T-helper 9 cell (primary cell): ENCODE results near the gene GPX3.

Source experiments
- DNase-seq: peaks from one replicate; pipeline ENCODE4 v3.0.0-alpha.2; 2020

The GPX3 gene

GRCh38 chr5:151058891-151059489, 38.6 kb downstream of the GPX3 start:
- DNase-seq, result no peak

DNA sequence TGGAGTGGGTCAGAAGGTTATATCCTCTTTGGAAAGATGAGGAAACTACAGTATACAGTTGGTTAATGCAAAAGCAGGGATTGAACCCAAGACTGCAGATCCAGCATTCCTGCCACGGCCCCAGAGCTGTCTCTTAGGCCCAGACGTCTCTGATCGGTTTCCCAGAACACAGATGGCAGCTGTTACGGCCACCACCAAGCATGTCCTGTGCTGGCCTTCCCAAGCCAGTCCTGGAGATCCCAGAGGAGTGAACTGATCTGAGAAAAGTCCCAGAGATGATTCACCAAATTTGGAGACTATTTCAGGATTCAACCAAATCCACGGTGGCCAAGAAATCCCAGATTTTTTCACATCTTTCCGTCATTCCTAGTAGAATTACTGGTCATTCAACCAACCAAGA, 40.4 kb downstream of the GPX3 start:
- DNase-seq, result no peak

DNA sequence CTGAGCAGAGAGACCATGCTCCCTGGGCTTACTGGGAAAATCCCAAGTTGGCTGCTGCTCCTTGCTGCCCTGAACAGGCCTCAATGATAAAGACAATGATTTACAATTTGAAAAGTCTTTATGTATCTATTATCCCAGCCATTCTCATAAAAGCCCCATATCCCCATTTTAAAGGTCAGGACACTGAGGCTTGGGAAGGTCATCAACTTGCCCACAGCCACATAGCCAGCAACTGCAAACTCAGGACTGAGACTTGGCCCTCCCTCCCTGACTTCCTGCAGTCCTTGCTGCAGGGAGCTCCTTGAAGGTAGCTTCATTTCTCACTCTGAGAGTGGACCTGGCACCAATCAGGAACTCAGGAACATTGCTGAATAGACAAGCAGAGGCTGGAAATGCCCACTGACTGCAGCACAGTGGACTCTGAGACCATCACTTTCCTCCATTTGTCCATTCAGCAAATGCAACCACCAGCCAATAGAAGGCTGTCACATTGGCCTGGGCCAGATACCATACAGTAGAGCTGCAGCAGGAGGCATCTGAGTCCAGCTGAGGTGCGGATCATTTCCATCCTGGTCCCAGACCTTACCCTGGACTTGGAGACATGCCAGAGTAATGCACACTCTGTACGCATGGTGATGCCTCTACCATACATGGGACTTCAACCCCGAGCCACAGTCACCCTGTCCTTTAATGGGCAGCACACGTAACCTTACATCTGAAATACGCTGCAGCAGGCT, 42.2 kb downstream of the GPX3 start:
- no peak for DNase-seq

DNA sequence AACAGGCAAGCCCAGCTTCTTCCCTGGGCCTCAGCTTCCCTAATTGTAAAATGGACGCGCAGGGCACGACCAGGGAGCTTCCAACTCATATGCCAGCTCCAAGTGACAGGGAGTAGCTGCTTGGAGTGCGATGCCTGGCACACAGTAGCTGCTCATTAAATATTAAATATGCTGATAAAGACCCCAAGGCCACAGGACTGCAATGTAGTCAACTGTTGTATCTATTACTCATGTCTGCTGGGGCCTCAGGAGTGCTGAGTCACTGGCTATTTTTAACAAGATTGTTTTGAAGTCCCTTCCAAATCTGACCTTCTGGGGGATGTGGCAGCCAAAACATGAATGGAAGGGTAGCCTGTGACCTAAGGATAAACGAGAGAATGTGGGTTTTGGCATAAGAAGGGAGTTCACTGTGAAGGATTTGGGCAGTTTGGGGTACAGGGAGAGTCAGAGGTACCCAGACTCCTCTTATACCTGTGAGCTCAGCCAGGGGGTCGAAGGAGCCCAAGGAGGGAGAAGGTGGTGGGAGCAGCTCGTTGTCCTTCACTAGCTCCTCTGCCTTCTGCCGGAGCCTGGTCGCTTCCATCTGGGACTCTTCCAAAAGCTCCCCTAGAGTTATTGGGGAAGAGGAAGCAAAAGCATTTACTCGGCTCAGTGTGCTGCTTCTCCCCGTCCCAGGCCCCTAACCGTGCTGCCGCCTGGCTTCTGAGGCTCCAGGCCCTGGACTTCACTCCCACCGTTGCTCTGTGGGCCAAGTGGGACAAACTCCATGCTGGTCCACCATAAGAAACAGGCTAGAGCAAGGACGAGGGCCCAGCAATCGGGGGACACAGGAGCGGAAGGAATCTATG, 43.0 kb downstream of the GPX3 start:
- DNase-seq, result no peak

- DNase-seq, result no peak
Measured at GRCh38 chr5:151064916-151065499, 44.6 kb downstream of the GPX3 start.

- no peak for DNase-seq
Measured at GRCh38 chr5:151065609-151066008, 45.2 kb downstream of the GPX3 start.

GRCh38 chr5:151066920-151067319, 46.5 kb downstream of the GPX3 start:
- DNase-seq, result no peak

DNA sequence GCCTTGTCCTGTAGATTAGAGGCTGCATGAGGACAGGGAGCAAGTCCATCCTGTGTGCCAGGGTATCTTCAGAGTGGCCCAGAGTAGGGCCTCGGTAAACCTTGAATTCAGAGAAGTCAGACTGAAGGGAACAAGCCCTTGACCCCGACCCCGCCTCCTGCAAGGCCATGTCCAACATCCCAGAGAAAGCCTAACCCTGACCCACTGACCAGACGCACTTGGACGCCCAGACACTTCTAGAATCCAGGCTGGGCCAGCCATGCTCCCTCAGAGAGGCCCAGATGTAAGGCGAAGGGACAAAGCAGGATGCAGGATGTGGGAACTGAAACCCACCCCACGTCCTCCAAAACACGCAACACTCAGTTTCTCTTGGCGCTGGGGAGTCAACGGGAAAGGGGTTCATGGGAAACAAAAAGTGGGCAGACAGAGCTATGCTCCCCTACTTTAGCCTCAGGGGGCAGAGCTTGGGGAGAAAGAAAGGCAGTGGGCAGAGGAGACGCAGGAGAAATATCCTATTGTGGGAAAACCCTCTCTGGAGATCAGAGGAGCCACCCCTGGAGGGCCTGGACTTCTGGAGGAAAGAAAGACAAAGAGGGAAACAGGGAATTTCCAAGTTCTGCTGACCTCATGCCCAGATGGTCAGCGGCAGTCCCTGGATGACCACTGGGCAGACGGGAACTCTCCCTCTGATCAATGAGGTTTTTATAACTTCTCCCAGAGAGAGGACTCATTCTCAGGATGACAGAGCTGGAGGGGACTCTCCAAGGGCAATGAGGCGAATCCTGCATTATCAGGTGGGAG, 47.4 kb downstream of the GPX3 start:
- no peak for DNase-seq

DNA sequence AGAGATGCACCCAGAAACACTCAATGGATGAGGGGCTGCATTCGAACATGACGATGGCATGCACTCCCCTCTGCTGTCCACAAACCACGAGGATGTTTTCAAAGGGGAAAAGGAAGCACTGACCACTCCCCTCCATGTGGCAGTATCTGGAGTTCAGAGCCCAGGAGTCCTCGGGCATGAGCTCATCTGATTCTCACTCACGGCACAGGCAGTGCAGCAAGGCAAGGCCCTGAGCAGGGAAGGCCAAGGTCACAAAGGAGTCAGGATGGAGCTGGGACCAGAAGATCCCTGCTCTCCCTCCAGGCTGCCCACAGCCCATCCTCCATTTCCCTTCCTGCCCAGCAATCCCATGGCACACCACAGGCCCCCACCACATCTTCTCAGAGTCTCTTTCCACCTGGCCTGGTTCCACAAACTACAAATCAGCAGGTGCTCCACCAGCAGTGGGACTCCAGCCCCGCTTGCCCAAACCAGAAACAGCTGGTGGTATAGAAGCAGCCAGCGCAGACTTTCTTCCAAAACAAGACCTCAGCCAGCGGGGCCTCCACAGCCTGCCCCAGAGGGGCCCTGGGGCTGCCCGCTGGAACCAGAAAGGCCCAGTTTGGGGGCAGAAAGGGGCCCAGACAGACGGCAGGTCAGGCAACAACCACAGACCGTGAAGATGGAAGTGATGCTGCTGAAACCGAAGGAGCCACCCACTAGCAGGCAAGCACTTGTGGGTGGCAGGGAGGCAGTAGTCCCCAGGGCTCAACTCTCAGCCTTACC, 48.2 kb downstream of the GPX3 start:
- DNase-seq, result no peak

DNA sequence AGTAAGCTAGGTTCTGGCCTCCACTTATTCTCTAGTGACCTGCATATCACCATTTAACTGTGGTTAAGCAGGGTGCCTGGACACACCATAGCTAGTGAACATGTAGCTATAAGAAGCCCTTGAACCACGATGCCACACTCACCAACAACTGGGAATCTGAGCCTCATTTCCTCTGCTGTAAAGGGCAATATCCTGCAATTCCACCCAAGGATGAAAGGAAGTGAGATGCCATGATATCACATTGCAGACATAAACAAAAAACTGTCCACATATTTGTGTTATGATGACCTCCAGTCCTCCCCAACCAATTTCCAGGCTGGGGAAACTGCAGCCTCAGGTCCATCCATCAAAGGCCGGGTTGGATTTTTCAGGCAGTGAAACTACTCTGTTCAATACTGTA, 50.1 kb downstream of the GPX3 start:
- no peak for DNase-seq

DNA sequence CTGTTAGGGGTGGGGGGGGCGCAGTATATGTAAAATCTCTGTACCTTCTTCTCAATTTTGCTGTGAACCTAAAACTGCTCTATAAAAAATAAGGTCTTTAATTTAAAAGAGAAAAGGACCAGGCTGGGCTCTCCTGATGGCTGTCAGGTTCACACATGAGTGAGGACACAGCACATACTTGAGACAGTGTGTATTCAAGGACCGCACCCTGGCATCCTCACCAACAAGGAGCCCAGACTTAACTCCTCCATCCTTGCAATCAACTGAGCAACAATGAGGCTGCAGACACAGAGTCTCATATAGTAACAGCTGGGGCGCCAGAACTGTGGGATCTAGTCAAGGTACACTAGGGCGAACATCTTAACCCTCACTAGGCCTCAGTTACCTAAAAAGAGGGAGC, 50.6 kb downstream of the GPX3 start:
- DNase-seq, result no peak

DNA sequence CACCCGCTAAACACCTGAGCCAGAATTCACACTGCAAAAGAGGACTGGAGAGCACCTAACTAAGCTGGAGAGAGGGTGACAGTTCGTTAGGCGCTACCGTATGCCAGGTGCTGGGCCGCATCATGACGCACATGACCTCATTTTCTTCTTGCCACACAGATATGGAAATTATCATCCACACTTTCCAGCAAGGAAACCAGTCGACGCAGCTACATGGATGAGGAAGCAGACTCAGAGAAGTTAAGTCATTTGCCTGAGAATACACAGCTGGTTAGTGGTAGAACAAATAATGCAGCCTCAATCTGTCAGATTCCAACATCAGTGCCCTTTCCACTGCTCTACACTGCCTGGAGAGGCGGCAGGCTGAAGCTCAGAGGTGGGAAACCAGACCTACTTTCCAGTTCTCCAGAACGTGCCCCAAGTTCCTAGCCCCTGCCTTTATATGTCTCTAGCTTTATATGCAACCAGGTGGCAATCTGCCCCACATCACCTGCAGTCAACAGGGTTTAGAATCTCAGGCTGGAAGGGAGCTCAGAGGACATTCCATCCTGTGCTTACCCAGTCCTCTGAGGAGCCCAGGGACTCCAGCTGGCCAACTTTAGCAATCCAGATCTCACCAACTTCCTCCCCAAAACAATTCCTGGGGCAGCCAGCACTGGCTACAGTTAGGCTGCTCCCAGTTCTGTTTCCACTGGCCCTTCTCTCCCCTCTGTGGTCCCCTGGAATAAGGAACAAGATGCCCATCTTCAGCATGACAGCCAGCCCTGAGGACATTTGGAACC, 51.6 kb downstream of the GPX3 start:
- DNase-seq, result no peak

DNA sequence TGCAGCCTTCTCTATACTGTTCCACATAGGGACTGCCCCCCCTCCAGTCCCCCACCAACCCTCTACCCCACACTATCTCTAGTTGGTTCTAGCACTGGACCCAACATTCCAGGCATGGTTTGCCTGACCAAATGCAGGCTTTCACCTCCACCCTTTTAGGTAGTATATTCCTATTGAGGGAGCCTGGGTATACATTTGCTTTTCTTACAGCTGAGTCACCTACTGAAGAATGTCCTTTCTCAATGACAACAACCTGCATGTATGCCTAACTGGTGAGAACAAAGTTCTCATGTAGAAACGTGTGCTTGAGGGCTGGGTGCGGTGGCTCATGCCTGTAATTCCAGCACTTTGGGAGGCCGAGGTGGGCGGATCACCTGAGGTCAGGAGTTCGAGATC, 52.2 kb downstream of the GPX3 start:
- DNase-seq, result no peak

GRCh38 chr5:151073280-151073679, 52.9 kb downstream of the GPX3 start:
- no peak for DNase-seq

DNA sequence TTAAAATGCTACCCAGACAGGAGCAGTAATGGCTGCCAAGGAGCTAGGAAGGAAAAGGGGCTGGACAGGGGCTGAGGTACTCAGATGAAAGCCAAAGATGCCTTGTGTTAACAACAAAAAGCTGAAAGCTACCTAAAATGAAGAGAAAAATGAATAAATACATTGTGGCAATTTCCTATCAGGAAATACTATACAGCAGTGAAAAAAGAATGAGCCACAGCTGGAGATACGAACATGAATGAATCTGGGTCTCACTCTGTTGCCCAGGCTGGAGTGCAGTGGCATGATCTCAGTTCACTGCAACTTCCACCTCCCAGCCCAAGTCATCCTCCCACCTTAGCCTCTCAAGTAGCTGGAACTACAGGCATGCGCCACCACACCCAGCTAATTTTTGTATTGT, 54.2 kb downstream of the GPX3 start:
- no peak for DNase-seq

GRCh38 chr5:151075698-151076331, 55.4 kb downstream of the GPX3 start:
- DNase-seq, result no peak

DNA sequence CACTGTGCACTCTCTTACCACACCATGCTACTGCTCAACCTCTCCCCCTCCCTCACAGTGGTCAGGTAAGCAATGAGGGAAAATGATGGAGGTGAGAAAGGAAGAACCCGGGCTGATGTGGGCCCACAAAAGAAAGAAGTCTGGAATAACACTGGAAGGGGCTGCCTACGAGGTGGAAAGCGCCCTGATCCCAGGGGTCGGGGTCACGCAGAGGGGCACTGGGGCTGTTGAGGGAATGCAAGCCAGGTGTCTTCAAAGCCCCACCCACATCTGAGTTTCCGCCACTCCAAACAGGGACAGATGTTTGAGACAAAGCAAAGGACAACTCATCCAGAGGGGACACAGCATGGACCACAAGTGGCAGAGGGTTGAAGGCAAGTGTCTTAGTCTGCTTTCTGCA, 56.2 kb downstream of the GPX3 start:
- DNase-seq, result no peak

- DNase-seq, result no peak
Measured at GRCh38 chr5:151077419-151077818, 57.0 kb downstream of the GPX3 start.

DNA sequence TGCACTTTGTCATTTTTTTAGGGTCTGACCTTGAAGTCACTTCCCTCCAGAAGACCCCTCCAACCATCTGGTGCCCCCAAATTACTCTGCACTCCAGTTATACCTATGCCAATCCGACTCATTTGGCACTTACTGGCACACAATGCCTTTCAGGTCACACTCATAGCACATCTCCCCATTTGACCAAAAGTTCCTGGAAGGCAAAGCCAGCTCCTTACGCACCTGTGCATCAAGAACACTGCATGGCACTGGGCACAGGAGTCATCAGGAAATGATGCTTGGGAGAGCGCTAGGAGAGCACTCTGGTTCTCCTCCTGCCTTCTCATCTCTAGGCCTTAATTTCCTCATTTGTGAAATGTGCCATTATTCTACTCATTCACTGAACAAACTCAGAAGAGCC, 57.6 kb downstream of the GPX3 start:
- DNase-seq, result no peak
